ELR (cell line): ENCODE data around the gene SSBP3.

ENCODE experiments used
- DNase-seq: peaks from one replicate; pipeline ENCODE4 v3.0.0-alpha.2; 2015; ENCODE audit warnings: low read depth

Gene SSBP3

GRCh38 chr1:54305906-54306514 lies 100.2 kb downstream of the SSBP3 start:
- no peak for DNase-seq

GRCh38 chr1:54304518-54304917 lies 101.7 kb downstream of the SSBP3 start:
- no peak for DNase-seq

GRCh38 chr1:54302951-54303843 lies 103.0 kb downstream of the SSBP3 start:
- no peak for DNase-seq

GRCh38 chr1:54302549-54302948 lies 103.6 kb downstream of the SSBP3 start:
- no peak for DNase-seq

GRCh38 chr1:54301497-54301896 lies 104.7 kb downstream of the SSBP3 start:
- no peak for DNase-seq

- no peak for DNase-seq
These were observed 105.8 kb downstream of the SSBP3 start for GRCh38 chr1:54300401-54300800.

- DNase-seq = no peak
These were observed 107.2 kb downstream of the SSBP3 start for GRCh38 chr1:54299037-54299436.

- no peak for DNase-seq
These were observed 107.7 kb downstream of the SSBP3 start for GRCh38 chr1:54298284-54299033.

GRCh38 chr1:54297596-54298283 lies 108.5 kb downstream of the SSBP3 start:
- no peak for DNase-seq

GRCh38 chr1:54296666-54297065 lies 109.5 kb downstream of the SSBP3 start:
- no peak for DNase-seq

- no peak for DNase-seq
These were observed 111.3 kb downstream of the SSBP3 start for GRCh38 chr1:54294887-54295286.

- DNase-seq = no peak
These were observed 113.9 kb downstream of the SSBP3 start for GRCh38 chr1:54292002-54292911.

GRCh38 chr1:54291276-54292001 lies 114.8 kb downstream of the SSBP3 start:
- DNase-seq = no peak

- DNase-seq = no peak
These were observed 115.5 kb downstream of the SSBP3 start for GRCh38 chr1:54290506-54291184.

- no peak for DNase-seq
These were observed 116.4 kb downstream of the SSBP3 start for GRCh38 chr1:54289712-54290233.

GRCh38 chr1:54287801-54288211 lies 118.4 kb downstream of the SSBP3 start:
- DNase-seq = no peak

GRCh38 chr1:54287176-54287650 lies 119.0 kb downstream of the SSBP3 start:
- peak; percentile 13 for DNase-seq

- DNase-seq = no peak
These were observed 120.3 kb downstream of the SSBP3 start for GRCh38 chr1:54285815-54286345.
